ENCODE data around the gene GGTA1. TPM values are rescaled to one million over a fixed set of nuclear protein-coding genes. Genes with fewer than 3 reads are reported as not detected.

The GGTA1 gene
- total and polyA plus RNA-seq, 2 of the 8 experiments (the other 6 are each of a cell fraction or from before 2014, with no cell fraction given), result not detected

GRCh38 chr9:121439016-121439415, 60.6 kb downstream of the GGTA1 start:
- Histone ChIP-seq H3K27ac (ENCODE audit: low read depth, low read length) (no peak overlapping the region), H2BK5ac (ENCODE audit: low read depth, low read length) (no peak overlapping the region), H2BK12ac (ENCODE audit: low read depth, low read length) (no peak overlapping the region), H3K9ac (replicated peaks in 1 of 4; ENCODE audit: extremely low read depth in 1 of 4, low read depth in 3 of 4, low read length in 3 of 4) (no peak overlapping the region), H2BK120ac (replicated peaks; ENCODE audit: low read depth, low read length) (no peak overlapping the region), H3K14ac (ENCODE audit: insufficient read length) (no peak overlapping the region), H4K20me1 (replicated peaks in 1 of 2; ENCODE audit: control insufficient read depth in 1 of 2, insufficient read depth in 2 of 2, low read length in 2 of 2) (no peaks in the 10 kb centered on the region), H3K4me1 (replicated peaks in 1 of 4; ENCODE audit: control insufficient read depth in 3 of 4, insufficient read depth in 4 of 4, low read length in 3 of 4) (no peaks in the 10 kb centered on the region), H4K91ac (replicated peaks; ENCODE audit: insufficient read length, low read length) (no peak overlapping the region), H2BK15ac (ENCODE audit: low read length) (no peak overlapping the region), H3K56ac (replicated peaks; ENCODE audit: insufficient read length, low read depth, low read length) (no peak overlapping the region), H3K18ac (ENCODE audit: extremely low read depth, low read length) (no peak overlapping the region), H3K4me2 (ENCODE audit: insufficient read depth in 1 of 2, low read depth in 2 of 2, low read length in 2 of 2) (no peak overlapping the region), H4K8ac (ENCODE audit: extremely low read depth, insufficient read depth, low read length) (no peak overlapping the region), H3K9me3 (ENCODE audit: insufficient read depth in 2 of 2, low read depth in 1 of 2, low read length in 1 of 2) (no peaks in the 10 kb centered on the region), H3K23me2 (ENCODE audit: low read depth, low read length) (no peaks in the 10 kb centered on the region), H3K4ac (replicated peaks; ENCODE audit: insufficient read length, low read depth, low read length) (no peak overlapping the region), H3K79me2 (ENCODE audit: control insufficient read depth in 1 of 2, insufficient read depth in 2 of 2, low read length in 2 of 2) (no peaks in the 10 kb centered on the region), H3K27me3 (replicated peaks in 1 of 4; ENCODE audit: control insufficient read depth in 3 of 4, extremely low read depth in 1 of 4, insufficient read depth in 3 of 4, low read length in 3 of 4) (no peaks in the 10 kb centered on the region), H2AFZ (ENCODE audit: low read length) (no peak overlapping the region), H4K5ac (ENCODE audit: insufficient read length, low read depth, low read length) (no peak overlapping the region), H2BK20ac (ENCODE audit: low read length) (no peak overlapping the region), H3K36me3 (ENCODE audit: control insufficient read depth in 2 of 4, insufficient read depth in 4 of 4, low read length in 3 of 4) (no peaks in the 10 kb centered on the region), H3K79me1 (ENCODE audit: low read depth, low read length) (no peaks in the 10 kb centered on the region), H2AK5ac (ENCODE audit: low read depth, low read length) (no peak overlapping the region), H3K23ac (ENCODE audit: insufficient read length) (no peak overlapping the region), H3K4me3 (ENCODE audit: extremely low read depth in 1 of 4, insufficient read depth in 2 of 4, low read depth in 3 of 4, low read length in 4 of 4) (no peak overlapping the region)
- DNase-seq (ENCODE audit: low read depth in 1 of 2, low spot score in 2 of 2) (no peak), FAIRE-seq (no peak)
- WGBS, 2 experiments (ENCODE audit: extremely low coverage in 1 of 2, insufficient coverage in 1 of 2, insufficient read length in 1 of 2, insufficient replicate concordance in 2 of 2, low coverage in 1 of 2, low lambda C conversion rate in 2 of 2, missing lambda C conversion rate in 1 of 2), result 86% methylated on average over 1 of the region's 1 CpG; no CpG with 5 or more reads in 1 of the 2 experiments
- CTCF ChIA-PET (ENCODE audit: partially characterized antibody), result interaction anchor here (0.5 to 3.5 kb wide), 14 partner anchors 9 to 757 kb away, joined by 3 to 20 read pairs (median 4); no protein-coding TSS in a partner anchor
- POLR2A ChIA-PET (ENCODE audit: partially characterized antibody), result no interaction called here
- no peak for TF ChIP-seq BCL11A (IDR thresholded peaks at IDR 0.05; ENCODE audit: low read depth in 2 of 2, low read length in 2 of 2)
- no peak for TF ChIP-seq SP4 (IDR thresholded peaks at IDR 0.05; ENCODE audit: low read length)
- TF ChIP-seq GABPA (IDR thresholded peaks at IDR 0.05; ENCODE audit: borderline replicate concordance, insufficient read depth, low read length), result no peak
- TF ChIP-seq JUND (IDR thresholded peaks at IDR 0.05; ENCODE audit: low read length), result no peak
- no peak for TF ChIP-seq MAFK (IDR thresholded peaks at IDR 0.05; ENCODE audit: low read depth, low read length)
- no peak for TF ChIP-seq TEAD4 (IDR thresholded peaks at IDR 0.05; ENCODE audit: low read depth, low read length)
- no peak for TF ChIP-seq YY1 (IDR thresholded peaks at IDR 0.05; ENCODE audit: low read depth, low read length)
- no peak for TF ChIP-seq FOSL1 (IDR thresholded peaks at IDR 0.05; ENCODE audit: insufficient read depth, low read depth, low read length)

Data from H1 (cell line).